HG03558 (cell line): ENCODE data around the gene SLC9A6.

ENCODE experiments used
- ATAC-seq: cut with Tn5 transposase; IDR thresholded peaks from one replicate; pipeline ENCODE4 v1.9.1; 2021; ENCODE audit warnings: moderate number of reproducible peaks; ENCODE audit not compliant: unreplicated experiment; ENCODE audit errors: extremely low read depth

SLC9A6 gene

GRCh38 chrX:135985157-135985972 is at the start of gene SLC9A6:
Gene SLC9A6, plus strand, starts transcription at chrX:135985435. Its CDS starts 224 bp downstream, at chrX:135985659.
- peak; percentile 70 for ATAC-seq

GRCh38 chrX:135944486-135944885 is 40.7 kb upstream of the SLC9A6 start:
- ATAC-seq = no peak

- ATAC-seq = no peak
Measured at GRCh38 chrX:135951291-135951690, 33.9 kb upstream of the SLC9A6 start.

- ATAC-seq = no peak
Measured at GRCh38 chrX:135973025-135973547, 12.1 kb upstream of the SLC9A6 start.

- ATAC-seq = no peak
Measured at GRCh38 chrX:135973548-135974278, 11.5 kb upstream of the SLC9A6 start, which contains the start of gene MMGT1. Gene MMGT1, minus strand, starts transcription at chrX:135973988. Its CDS starts 313 bp downstream, at chrX:135973675.

GRCh38 chrX:135974279-135974856 is 10.9 kb upstream of the SLC9A6 start:
- no peak for ATAC-seq

- ATAC-seq = no peak
Measured at GRCh38 chrX:135975421-135975820, 9.8 kb upstream of the SLC9A6 start.

GRCh38 chrX:135977611-135978010 is 7.6 kb upstream of the SLC9A6 start:
- ATAC-seq = no peak

GRCh38 chrX:135981010-135981409 is 4.2 kb upstream of the SLC9A6 start:
- no peak for ATAC-seq

- ATAC-seq = no peak
Measured at GRCh38 chrX:135981668-135982067, 3.6 kb upstream of the SLC9A6 start.

- no peak for ATAC-seq
Measured at GRCh38 chrX:135982860-135983259, 2.4 kb upstream of the SLC9A6 start.

GRCh38 chrX:135984256-135984655 is 979 bp upstream of the SLC9A6 start:
- no peak for ATAC-seq

- ATAC-seq = no peak
Measured at GRCh38 chrX:135984791-135985156, 461 bp upstream of the SLC9A6 start.

- ATAC-seq = no peak
Measured at GRCh38 chrX:135985973-135986310, 707 bp downstream of the SLC9A6 start.

GRCh38 chrX:135988245-135988644 is 3.0 kb downstream of the SLC9A6 start:
- ATAC-seq = no peak

- no peak for ATAC-seq
Measured at GRCh38 chrX:136015016-136015415, 29.8 kb downstream of the SLC9A6 start.

- no peak for ATAC-seq
Measured at GRCh38 chrX:136016881-136017280, 31.6 kb downstream of the SLC9A6 start.

GRCh38 chrX:136019226-136019625 is 34.0 kb downstream of the SLC9A6 start:
- no peak for ATAC-seq

GRCh38 chrX:136021160-136021559 is 35.9 kb downstream of the SLC9A6 start:
- ATAC-seq = peak; percentile 51

- no peak for ATAC-seq
Measured at GRCh38 chrX:136021903-136022302, 36.7 kb downstream of the SLC9A6 start.

GRCh38 chrX:136025091-136025490 is 39.9 kb downstream of the SLC9A6 start:
- no peak for ATAC-seq
